Memory B cell (primary cell): ENCODE measurements around the gene BAIAP2.
"Not testable (repeated sequence)": the region's sequence is repeated elsewhere in the genome, so short reads cannot be mapped to it uniquely, and the experiment has no call there.

ENCODE experiments used
- ATAC-seq: fragments of 150-1000 bp; cut with Tn5 transposase; 2 replicates; pipeline ENCODE4 v1.10.0; 2021; ENCODE audit warnings: low read depth, mild to moderate bottlenecking, moderate library complexity
- DNase-seq, 2 donors: peaks; one replicate each; pipeline ENCODE4 v3.0.0; 2022; ENCODE audit warnings: low spot score in 2 of 2
- H3K27ac Mint-ChIP-seq: one replicate; pipeline ENCODE4 v1.8.0; 2022; ENCODE audit warnings: mild to moderate bottlenecking, moderate library complexity, mixed read lengths
- H3K27me3 Mint-ChIP-seq: one replicate; pipeline ENCODE4 v1.8.0; 2022; ENCODE audit warnings: mixed read lengths
- H3K36me3 Mint-ChIP-seq: one replicate; pipeline ENCODE4 v1.8.0; 2022; ENCODE audit warnings: mild to moderate bottlenecking, mixed read lengths
- H3K4me1 Mint-ChIP-seq: one replicate; pipeline ENCODE4 v1.8.0; 2022; ENCODE audit warnings: mixed read lengths
- H3K4me3 Mint-ChIP-seq: one replicate; pipeline ENCODE4 v1.8.0; 2022; ENCODE audit warnings: mild to moderate bottlenecking, moderate library complexity, mixed read lengths
- H3K9me3 Mint-ChIP-seq: one replicate; pipeline ENCODE4 v1.8.0; 2022; ENCODE audit warnings: mixed read lengths

Gene BAIAP2

GRCh38 chr17:81153340-81153803 lies 118.4 kb downstream of the BAIAP2 start:
- Mint-ChIP-seq H3K4me3 (peak overlapping the region; percentile 80), H3K4me1 (peaks cover 3% of the 10 kb centered on the region), H3K9me3 (no peaks in the 10 kb centered on the region), H3K27ac (peak overlapping the region; percentile 97), H3K27me3 (peaks cover 9% of the 10 kb centered on the region), H3K36me3 (no peaks in the 10 kb centered on the region)
- DNase-seq: peak in 1 of 2 donors; percentile 52
- ATAC-seq: peak; percentile 86

GRCh38 chr17:81154016-81154415 lies 119.1 kb downstream of the BAIAP2 start:
- DNase-seq, H3K36me3 Mint-ChIP-seq, ATAC-seq, H3K4me1 Mint-ChIP-seq, H3K4me3 Mint-ChIP-seq, H3K9me3 Mint-ChIP-seq: not testable (repeated sequence)
- H3K27ac Mint-ChIP-seq: peak overlapping the region; percentile 97
- peaks cover 11% of the 10 kb centered on the region for H3K27me3 Mint-ChIP-seq

GRCh38 chr17:81154961-81155360 lies 120.0 kb downstream of the BAIAP2 start:
- no peaks in the 10 kb centered on the region for H3K9me3 Mint-ChIP-seq
- H3K4me1 Mint-ChIP-seq: peaks cover 3% of the 10 kb centered on the region
- DNase-seq (no peak), ATAC-seq (no peak)
- H3K36me3 Mint-ChIP-seq: no peaks in the 10 kb centered on the region
- peaks cover 11% of the 10 kb centered on the region for H3K27me3 Mint-ChIP-seq
- no peak overlapping the region for H3K4me3 Mint-ChIP-seq
- H3K27ac Mint-ChIP-seq: no peak overlapping the region

GRCh38 chr17:81156866-81157805 lies 122.2 kb downstream of the BAIAP2 start:
- no peaks in the 10 kb centered on the region for H3K9me3 Mint-ChIP-seq
- H3K27me3 Mint-ChIP-seq: peaks cover 11% of the 10 kb centered on the region
- DNase-seq: no peak
- no peak overlapping the region for H3K4me3 Mint-ChIP-seq
- no peak overlapping the region for H3K27ac Mint-ChIP-seq
- peaks cover 3% of the 10 kb centered on the region for H3K4me1 Mint-ChIP-seq
- ATAC-seq: no peak
- H3K36me3 Mint-ChIP-seq: no peaks in the 10 kb centered on the region

GRCh38 chr17:81157848-81158687 lies 123.1 kb downstream of the BAIAP2 start:
- peaks cover 3% of the 10 kb centered on the region for H3K4me1 Mint-ChIP-seq
- peaks cover 15% of the 10 kb centered on the region for H3K27me3 Mint-ChIP-seq

GRCh38 chr17:81158688-81159590 lies 124.0 kb downstream of the BAIAP2 start:
- Mint-ChIP-seq H3K36me3 (no peaks in the 10 kb centered on the region), H3K9me3 (no peaks in the 10 kb centered on the region), H3K4me3 (no peak overlapping the region), H3K27me3 (peaks cover 13% of the 10 kb centered on the region), H3K4me1 (no peaks in the 10 kb centered on the region), H3K27ac (no peak overlapping the region)
- no peak for DNase-seq
- no peak for ATAC-seq

More at GRCh38 chr17:81157848-81158687, 123.1 kb downstream of the BAIAP2 start:
- no peaks in the 10 kb centered on the region for H3K9me3 Mint-ChIP-seq
- DNase-seq: no peak
- no peak overlapping the region for H3K27ac Mint-ChIP-seq
- no peak for ATAC-seq
- H3K4me3 Mint-ChIP-seq: no peak overlapping the region
- no peaks in the 10 kb centered on the region for H3K36me3 Mint-ChIP-seq

GRCh38 chr17:81159611-81160265 lies 124.8 kb downstream of the BAIAP2 start:
- Mint-ChIP-seq H3K27me3 (peaks cover 16% of the 10 kb centered on the region), H3K4me3 (no peak overlapping the region), H3K4me1 (no peaks in the 10 kb centered on the region), H3K27ac (no peak overlapping the region), H3K9me3 (no peaks in the 10 kb centered on the region), H3K36me3 (no peaks in the 10 kb centered on the region)
- no peak for ATAC-seq
- no peak for DNase-seq

GRCh38 chr17:81160306-81160705 lies 125.4 kb downstream of the BAIAP2 start:
- H3K36me3 Mint-ChIP-seq: no peaks in the 10 kb centered on the region
- H3K9me3 Mint-ChIP-seq: no peaks in the 10 kb centered on the region
- H3K4me3 Mint-ChIP-seq: peak overlapping the region; percentile 32
- H3K27me3 Mint-ChIP-seq: peaks cover 16% of the 10 kb centered on the region
- no peaks in the 10 kb centered on the region for H3K4me1 Mint-ChIP-seq
- DNase-seq: no peak
- H3K27ac Mint-ChIP-seq: no peak overlapping the region
- ATAC-seq: peak; percentile 26

- Mint-ChIP-seq H3K4me3 (no peak overlapping the region), H3K9me3 (no peaks in the 10 kb centered on the region), H3K27me3 (peaks cover 16% of the 10 kb centered on the region), H3K27ac (no peak overlapping the region), H3K4me1 (no peaks in the 10 kb centered on the region), H3K36me3 (no peaks in the 10 kb centered on the region)
- no peak for ATAC-seq
- no peak for DNase-seq
These were observed 125.9 kb downstream of the BAIAP2 start for GRCh38 chr17:81160747-81161453.

GRCh38 chr17:81161536-81161935 lies 126.6 kb downstream of the BAIAP2 start:
- DNase-seq (no peak), ATAC-seq (no peak)
- Mint-ChIP-seq H3K36me3 (no peaks in the 10 kb centered on the region), H3K9me3 (no peaks in the 10 kb centered on the region), H3K27ac (no peak overlapping the region), H3K4me3 (no peak overlapping the region), H3K4me1 (no peaks in the 10 kb centered on the region), H3K27me3 (peaks cover 16% of the 10 kb centered on the region)

GRCh38 chr17:81161972-81162371 lies 127.0 kb downstream of the BAIAP2 start:
- no peaks in the 10 kb centered on the region for H3K36me3 Mint-ChIP-seq
- ATAC-seq: no peak
- H3K4me1 Mint-ChIP-seq: no peaks in the 10 kb centered on the region
- no peak overlapping the region for H3K27ac Mint-ChIP-seq
- DNase-seq: no peak
- H3K27me3 Mint-ChIP-seq: peaks cover 16% of the 10 kb centered on the region
- no peaks in the 10 kb centered on the region for H3K9me3 Mint-ChIP-seq
- no peak overlapping the region for H3K4me3 Mint-ChIP-seq

- ATAC-seq (no peak), DNase-seq (no peak)
- Mint-ChIP-seq H3K9me3 (no peaks in the 10 kb centered on the region), H3K36me3 (no peaks in the 10 kb centered on the region), H3K27ac (no peak overlapping the region), H3K4me1 (no peaks in the 10 kb centered on the region), H3K27me3 (peaks cover 16% of the 10 kb centered on the region), H3K4me3 (no peak overlapping the region)
These were observed 127.5 kb downstream of the BAIAP2 start for GRCh38 chr17:81162491-81162890.
